Astrocyte (in vitro differentiated cells and primary cell): ENCODE data around the gene MPP2. TPM values are rescaled to one million over a fixed set of nuclear protein-coding genes. Genes with fewer than 3 reads are reported as not detected.

Experiments
- DNase-seq: peaks from one replicate; pipeline ENCODE4 v3.0.0-alpha.2; 2010; ENCODE audit warnings: low read depth
- FAIRE-seq: peaks from 2 replicates; lab custom pipeline; 2011; peaks lifted over from hg19 to GRCh38; lab: Jason Lieb, UNC
- H2AFZ ChIP-seq: 2 replicates; pipeline ENCODE4 v1.6.0; 2012; ENCODE audit warnings: low read depth, low read length, inconsistent platforms
- H3K27ac ChIP-seq: 2 replicates; pipeline ENCODE4 v1.5.1; 2011; ENCODE audit warnings: low read depth, low read length, inconsistent platforms
- H3K27me3 ChIP-seq: 2 replicates; pipeline ENCODE4 v1.6.0; 2011; ENCODE audit warnings: low read length, inconsistent platforms; ENCODE audit not compliant: insufficient read depth
- H3K36me3 ChIP-seq: 2 replicates; pipeline ENCODE4 v1.5.1; 2011; ENCODE audit warnings: low read length, inconsistent platforms; ENCODE audit not compliant: insufficient read depth
- H3K4me1 ChIP-seq: 2 replicates; pipeline ENCODE4 v1.5.1; 2011; ENCODE audit warnings: low read length, inconsistent platforms; ENCODE audit not compliant: insufficient read depth
- H3K4me2 ChIP-seq: 2 replicates; pipeline ENCODE4 v1.6.0; 2012; ENCODE audit warnings: low read length, inconsistent platforms
- H3K4me3 ChIP-seq: 2 replicates; pipeline ENCODE4 v1.5.1; 2011; ENCODE audit warnings: low read depth, mild to moderate bottlenecking, low read length, inconsistent platforms; ENCODE audit not compliant: insufficient read depth
- H3K79me2 ChIP-seq: 2 replicates; pipeline ENCODE4 v1.6.0; 2012; ENCODE audit warnings: mild to moderate bottlenecking, low read length, inconsistent platforms; ENCODE audit not compliant: insufficient read depth
- H3K9ac ChIP-seq: 2 replicates; pipeline ENCODE4 v1.6.0; 2012; ENCODE audit warnings: mild to moderate bottlenecking, low read length, inconsistent platforms
- H3K9me3 ChIP-seq: 2 replicates; pipeline ENCODE4 v1.5.1; 2012; ENCODE audit warnings: low read depth, mild to moderate bottlenecking, low read length, inconsistent platforms; ENCODE audit not compliant: insufficient read depth
- H4K20me1 ChIP-seq: 2 replicates; pipeline ENCODE4 v1.6.0; 2012; ENCODE audit warnings: low read length, inconsistent platforms; ENCODE audit not compliant: insufficient read depth
- H3K27ac Mint-ChIP-seq: one replicate; pipeline ENCODE4 v1.8.0; 2021; ENCODE audit warnings: mild to moderate bottlenecking, mixed read lengths; ENCODE audit not compliant: unreplicated experiment
- H3K27me3 Mint-ChIP-seq: one replicate; pipeline ENCODE4 v1.8.0; 2021; ENCODE audit warnings: low read depth, mixed read lengths; ENCODE audit not compliant: unreplicated experiment
- H3K36me3 Mint-ChIP-seq: one replicate; pipeline ENCODE4 v1.8.0; 2021; ENCODE audit warnings: low read depth, mixed read lengths; ENCODE audit not compliant: unreplicated experiment
- H3K4me1 Mint-ChIP-seq: one replicate; pipeline ENCODE4 v1.8.0; 2021; ENCODE audit warnings: low read depth, mixed read lengths; ENCODE audit not compliant: unreplicated experiment
- H3K4me3 Mint-ChIP-seq: one replicate; pipeline ENCODE4 v1.8.0; 2021; ENCODE audit warnings: mild to moderate bottlenecking, moderate library complexity, mixed read lengths; ENCODE audit not compliant: unreplicated experiment
- H3K9me3 Mint-ChIP-seq: one replicate; pipeline ENCODE4 v1.8.0; 2021; ENCODE audit warnings: mild to moderate bottlenecking, mixed read lengths; ENCODE audit not compliant: unreplicated experiment
- EZH2 ChIP-seq: IDR thresholded peaks from 2 replicates; pipeline ENCODE4 v1.6.1; 2012; ENCODE audit warnings: mild to moderate bottlenecking, low read length, inconsistent platforms; ENCODE audit not compliant: insufficient read depth
- total RNA-seq: library from RNA; stranded (reverse); gene quantifications from 2 replicates; pipeline ENCODE4 v1.2.1, GENCODE V29; 2021
- TF ChIP-seq, protein P1 (sequence below): IDR thresholded peaks from 2 replicates; pipeline ENCODE4 v1.5.1; 2011; ENCODE audit warnings: low read depth, mild to moderate bottlenecking, inconsistent platforms, low read length, moderate library complexity; ENCODE audit not compliant: insufficient read depth

The MPP2 gene
- total RNA-seq, 1 donor from 2014 or later, result 8.0 TPM

DNA sequence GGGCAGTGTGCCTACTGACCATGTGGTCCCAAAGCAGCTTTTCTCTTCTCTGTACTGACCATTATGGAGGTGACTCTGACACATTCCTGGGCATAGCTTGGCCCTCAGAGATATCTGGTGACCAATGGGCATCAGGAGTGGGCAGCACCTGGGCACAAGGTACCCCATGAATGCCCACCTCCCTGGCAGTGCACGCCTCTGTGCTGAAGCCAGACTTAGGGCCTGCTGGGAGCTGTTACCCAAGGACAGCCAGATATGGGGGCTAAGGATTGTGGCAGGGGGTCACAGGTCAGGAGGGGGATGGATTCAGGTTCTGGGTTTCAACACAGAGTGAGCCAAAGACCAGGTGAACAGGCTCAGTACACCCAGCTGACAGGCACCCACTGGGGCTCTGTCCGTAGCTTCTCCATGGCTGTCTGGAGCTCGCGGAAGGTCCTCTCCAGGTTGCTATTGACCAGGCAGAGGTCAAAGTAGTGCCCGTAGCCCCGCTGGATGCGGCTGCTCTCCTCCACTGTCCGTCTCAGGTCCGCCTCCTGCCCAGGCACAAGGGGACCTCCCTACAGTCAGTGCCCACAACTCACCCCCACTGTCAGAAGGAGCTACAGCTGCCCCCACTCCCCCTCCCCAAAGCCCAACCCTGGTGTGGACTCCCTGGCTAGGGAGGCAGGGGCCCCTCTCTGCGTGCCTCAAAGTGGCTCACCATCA, 29.7 kb downstream of the MPP2 start:
- Histone ChIP-seq H3K4me3 (no peak overlapping the region), H3K9ac (no peak overlapping the region), H3K36me3 (no peaks in the 10 kb centered on the region), H2AFZ (no peak overlapping the region), H3K27ac (no peak overlapping the region), H3K79me2 (no peaks in the 10 kb centered on the region), H4K20me1 (no peaks in the 10 kb centered on the region), H3K27me3 (peaks cover 8% of the 10 kb centered on the region), H3K4me1 (peaks cover 3% of the 10 kb centered on the region), H3K9me3 (no peaks in the 10 kb centered on the region), H3K4me2 (no peak overlapping the region)
- H3K27ac Mint-ChIP-seq, result no peak overlapping the region
- H3K4me1 Mint-ChIP-seq, result peaks cover 3% of the 10 kb centered on the region
- DNase-seq (no peak), FAIRE-seq (no peak)
- H3K4me3 Mint-ChIP-seq, result no peak overlapping the region
- H3K36me3 Mint-ChIP-seq, result peaks cover 14% of the 10 kb centered on the region
- peaks cover 18% of the 10 kb centered on the region for H3K27me3 Mint-ChIP-seq
- TF ChIP-seq, protein P1, sequence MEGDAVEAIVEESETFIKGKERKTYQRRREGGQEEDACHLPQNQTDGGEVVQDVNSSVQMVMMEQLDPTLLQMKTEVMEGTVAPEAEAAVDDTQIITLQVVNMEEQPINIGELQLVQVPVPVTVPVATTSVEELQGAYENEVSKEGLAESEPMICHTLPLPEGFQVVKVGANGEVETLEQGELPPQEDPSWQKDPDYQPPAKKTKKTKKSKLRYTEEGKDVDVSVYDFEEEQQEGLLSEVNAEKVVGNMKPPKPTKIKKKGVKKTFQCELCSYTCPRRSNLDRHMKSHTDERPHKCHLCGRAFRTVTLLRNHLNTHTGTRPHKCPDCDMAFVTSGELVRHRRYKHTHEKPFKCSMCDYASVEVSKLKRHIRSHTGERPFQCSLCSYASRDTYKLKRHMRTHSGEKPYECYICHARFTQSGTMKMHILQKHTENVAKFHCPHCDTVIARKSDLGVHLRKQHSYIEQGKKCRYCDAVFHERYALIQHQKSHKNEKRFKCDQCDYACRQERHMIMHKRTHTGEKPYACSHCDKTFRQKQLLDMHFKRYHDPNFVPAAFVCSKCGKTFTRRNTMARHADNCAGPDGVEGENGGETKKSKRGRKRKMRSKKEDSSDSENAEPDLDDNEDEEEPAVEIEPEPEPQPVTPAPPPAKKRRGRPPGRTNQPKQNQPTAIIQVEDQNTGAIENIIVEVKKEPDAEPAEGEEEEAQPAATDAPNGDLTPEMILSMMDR, result no peak
- no peak for TF ChIP-seq EZH2
- peaks cover 3% of the 10 kb centered on the region for H3K9me3 Mint-ChIP-seq

DNA sequence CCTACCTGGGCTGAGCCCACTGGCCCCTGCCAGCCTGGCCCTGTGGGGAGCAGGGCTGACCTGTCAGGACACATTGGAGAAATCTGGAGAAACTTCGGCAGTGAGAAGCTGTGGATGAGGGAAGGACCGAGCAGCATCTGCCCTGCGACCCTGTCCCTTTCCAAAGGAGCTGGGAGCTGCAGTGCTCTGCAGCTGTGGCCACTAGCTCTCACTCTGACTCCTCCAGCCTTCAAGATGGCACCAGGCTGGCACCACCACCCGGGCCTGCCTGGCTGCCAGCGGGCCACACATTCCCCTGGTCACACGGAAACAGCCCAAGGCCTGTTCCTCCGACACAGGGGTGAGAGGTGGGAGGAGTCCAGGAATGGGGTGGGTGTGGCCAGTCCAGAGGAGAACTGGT, 30.3 kb downstream of the MPP2 start:
- Histone ChIP-seq H3K27ac (no peak overlapping the region), H3K4me2 (no peak overlapping the region), H3K9ac (no peak overlapping the region), H2AFZ (no peak overlapping the region), H3K36me3 (no peaks in the 10 kb centered on the region), H3K27me3 (peaks cover 14% of the 10 kb centered on the region), H3K4me3 (no peak overlapping the region), H4K20me1 (no peaks in the 10 kb centered on the region), H3K4me1 (peaks cover 3% of the 10 kb centered on the region), H3K79me2 (no peaks in the 10 kb centered on the region), H3K9me3 (no peaks in the 10 kb centered on the region)
- no peak for DNase-seq
- H3K4me1 Mint-ChIP-seq, result peaks cover 3% of the 10 kb centered on the region
- no peak for TF ChIP-seq EZH2
- TF ChIP-seq, protein P1, result no peak
- no peak for FAIRE-seq
- H3K27ac Mint-ChIP-seq, result no peak overlapping the region
- H3K4me3 Mint-ChIP-seq, result no peak overlapping the region
- H3K9me3 Mint-ChIP-seq, result peaks cover 3% of the 10 kb centered on the region
- H3K27me3 Mint-ChIP-seq, result peaks cover 24% of the 10 kb centered on the region
- H3K36me3 Mint-ChIP-seq, result peaks cover 13% of the 10 kb centered on the region

DNA sequence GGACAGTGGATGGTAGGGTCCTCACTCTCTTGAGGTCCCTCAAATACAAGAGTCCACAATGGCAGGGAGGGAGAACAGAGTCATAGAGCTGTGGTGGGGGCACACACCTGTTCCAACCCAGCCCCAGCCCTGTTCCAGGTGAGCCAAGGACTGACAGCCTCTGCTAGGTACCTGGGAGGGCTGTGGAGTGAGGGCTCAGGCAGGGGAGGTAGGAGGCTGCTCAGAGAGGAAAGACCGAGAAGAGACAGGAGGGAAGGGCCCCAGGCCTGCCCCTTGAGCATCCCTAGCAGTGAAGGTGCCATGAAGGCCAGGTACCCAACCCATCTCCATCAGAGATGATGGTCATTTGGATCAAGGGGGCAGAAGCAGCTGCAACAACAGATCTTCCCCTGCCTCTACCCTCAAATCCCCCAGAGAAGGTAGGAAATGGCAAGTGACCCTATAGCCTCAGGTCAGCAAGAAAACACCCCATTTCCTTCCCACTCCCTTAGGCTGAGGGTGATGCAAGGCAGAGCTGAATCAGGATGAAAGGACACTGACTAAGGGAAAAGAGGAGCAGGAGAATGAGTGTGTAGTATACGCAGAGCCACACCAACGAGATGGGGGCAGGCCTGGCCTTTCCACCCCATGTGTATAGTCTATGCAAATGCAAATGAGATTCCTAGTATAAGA, 31.7 kb downstream of the MPP2 start:
- Mint-ChIP-seq H3K36me3 (peaks cover 6% of the 10 kb centered on the region), H3K4me3 (no peak overlapping the region), H3K27ac (no peak overlapping the region), H3K9me3 (peaks cover 3% of the 10 kb centered on the region), H3K4me1 (peaks cover 3% of the 10 kb centered on the region), H3K27me3 (peaks cover 24% of the 10 kb centered on the region)
- Histone ChIP-seq H3K79me2 (no peaks in the 10 kb centered on the region), H3K4me2 (no peak overlapping the region), H4K20me1 (no peaks in the 10 kb centered on the region), H3K4me1 (peaks cover 3% of the 10 kb centered on the region), H3K9me3 (no peaks in the 10 kb centered on the region), H3K9ac (no peak overlapping the region), H3K27me3 (peaks cover 17% of the 10 kb centered on the region), H3K36me3 (no peaks in the 10 kb centered on the region), H2AFZ (no peak overlapping the region), H3K4me3 (no peak overlapping the region), H3K27ac (no peak overlapping the region)
- FAIRE-seq (no peak), DNase-seq (no peak)
- TF ChIP-seq, protein P1, result no peak
- no peak for TF ChIP-seq EZH2
